ENCODE data around the gene DTNA.

The DTNA gene

DNA sequence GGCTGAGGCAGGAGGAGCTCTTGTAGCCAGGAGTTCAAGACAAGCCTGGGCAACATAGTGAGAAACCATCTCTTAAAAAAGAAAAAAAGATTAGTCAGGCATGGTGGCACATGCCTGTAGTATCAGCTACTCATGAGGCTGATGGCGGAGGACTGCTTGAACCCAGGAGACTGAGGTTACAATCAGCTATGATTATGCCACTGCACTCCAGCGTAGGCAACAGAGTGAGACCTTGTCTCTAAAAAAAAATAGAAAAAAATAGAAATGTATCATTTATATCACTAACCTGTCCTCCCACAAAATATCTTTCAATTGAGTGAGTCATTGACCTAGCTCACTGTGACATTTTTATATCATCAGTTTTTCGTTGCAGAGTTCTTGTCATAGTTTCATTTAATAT lies 152.5 kb downstream of the DTNA start:
- Mint-ChIP-seq H3K36me3 (peaks cover 2% of the 10 kb centered on the region), H3K27me3 (no peaks in the 10 kb centered on the region), H3K27ac (peak overlapping the region; percentile 47), H3K9me3 (ENCODE audit: low read depth) (no peaks in the 10 kb centered on the region), H3K4me3 (no peak overlapping the region), H3K4me1 (ENCODE audit: low read depth) (peaks cover 61% of the 10 kb centered on the region)

DNA sequence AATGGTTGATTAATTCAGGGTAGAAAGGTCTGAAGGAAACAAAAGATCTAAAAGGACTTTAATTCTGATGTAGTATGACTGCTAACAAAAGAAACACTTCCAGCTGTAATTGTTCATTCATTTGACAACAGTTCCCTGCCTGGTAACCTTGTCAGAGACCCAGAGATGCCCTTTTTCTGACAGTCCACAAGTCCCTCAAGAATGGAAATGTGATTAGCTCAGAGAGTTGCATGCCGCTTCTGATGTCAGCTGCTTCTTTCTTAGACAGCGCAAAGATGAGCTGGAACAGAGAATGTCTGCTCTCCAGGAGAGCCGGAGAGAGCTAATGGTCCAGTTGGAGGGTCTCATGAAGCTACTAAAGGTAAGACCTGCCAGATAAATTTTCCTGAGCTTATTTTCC lies 153.6 kb downstream of the DTNA start:
- H3K4me3 Mint-ChIP-seq: no peak overlapping the region
- no peak overlapping the region for H3K27ac Mint-ChIP-seq
- peaks cover 62% of the 10 kb centered on the region for H3K4me1 Mint-ChIP-seq (ENCODE audit: low read depth)
- no peaks in the 10 kb centered on the region for H3K9me3 Mint-ChIP-seq (ENCODE audit: low read depth)
- peaks cover 2% of the 10 kb centered on the region for H3K36me3 Mint-ChIP-seq
- H3K27me3 Mint-ChIP-seq: no peaks in the 10 kb centered on the region

DNA sequence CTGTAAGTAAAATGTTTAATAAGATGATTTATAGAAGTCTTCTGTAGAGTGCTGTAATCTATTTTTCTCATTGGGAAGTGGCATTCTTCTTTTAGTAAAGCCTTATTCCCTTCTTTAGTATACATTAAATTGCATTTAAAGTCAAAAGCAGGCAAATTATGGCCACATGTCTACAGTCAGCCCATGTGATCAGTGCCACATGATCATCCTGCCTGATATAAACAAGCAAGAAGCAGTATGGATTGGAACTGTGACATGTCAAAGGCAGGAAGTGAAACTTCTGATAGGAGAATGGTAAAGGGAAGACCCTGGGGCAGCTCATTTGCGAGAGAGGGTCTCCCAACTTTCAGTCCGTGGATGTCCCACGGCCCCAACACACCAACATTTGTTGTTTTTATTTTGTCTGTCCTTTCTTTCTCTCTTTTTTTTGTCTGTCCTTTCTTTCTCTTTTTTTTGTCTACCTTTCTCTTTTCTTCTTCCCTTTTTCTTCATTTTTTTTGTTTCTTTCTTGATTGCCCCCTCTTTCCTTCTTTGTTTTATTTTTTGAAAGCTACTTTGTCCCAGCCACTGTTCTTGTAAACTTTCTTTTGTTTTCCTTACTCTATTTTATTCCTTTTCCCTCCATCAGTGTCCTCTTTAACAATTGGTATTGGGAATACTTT lies 154.9 kb downstream of the DTNA start:
- H3K4me1 Mint-ChIP-seq (ENCODE audit: low read depth): peaks cover 55% of the 10 kb centered on the region
- H3K27ac Mint-ChIP-seq: peak overlapping the region; percentile 98
- no peak overlapping the region for H3K4me3 Mint-ChIP-seq
- H3K9me3 Mint-ChIP-seq (ENCODE audit: low read depth): no peaks in the 10 kb centered on the region
- no peaks in the 10 kb centered on the region for H3K27me3 Mint-ChIP-seq
- peaks cover 2% of the 10 kb centered on the region for H3K36me3 Mint-ChIP-seq

DNA sequence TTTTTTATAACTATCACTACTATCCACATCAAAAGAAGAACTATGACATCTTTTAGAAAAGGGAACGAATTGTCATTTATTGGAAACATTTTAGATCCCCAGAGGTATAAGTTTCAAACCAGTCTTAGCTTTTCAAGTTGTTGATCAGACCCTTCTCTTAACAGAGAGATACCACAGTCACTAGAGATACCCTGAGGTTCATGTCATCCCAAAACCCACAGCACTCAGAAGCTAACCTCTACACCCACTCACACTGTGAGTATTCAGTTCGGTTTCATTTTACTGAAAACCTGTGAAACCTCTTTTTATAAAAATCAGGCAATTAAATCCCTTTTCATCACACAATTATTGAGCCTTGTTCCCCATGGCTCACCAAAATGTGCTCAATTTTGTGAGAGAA lies 156.2 kb downstream of the DTNA start:
- Mint-ChIP-seq H3K4me1 (ENCODE audit: low read depth) (peaks cover 49% of the 10 kb centered on the region), H3K36me3 (peaks cover 2% of the 10 kb centered on the region), H3K27me3 (no peaks in the 10 kb centered on the region), H3K9me3 (ENCODE audit: low read depth) (no peaks in the 10 kb centered on the region), H3K27ac (peak overlapping the region; percentile 98), H3K4me3 (peak overlapping the region; percentile 76)

DNA sequence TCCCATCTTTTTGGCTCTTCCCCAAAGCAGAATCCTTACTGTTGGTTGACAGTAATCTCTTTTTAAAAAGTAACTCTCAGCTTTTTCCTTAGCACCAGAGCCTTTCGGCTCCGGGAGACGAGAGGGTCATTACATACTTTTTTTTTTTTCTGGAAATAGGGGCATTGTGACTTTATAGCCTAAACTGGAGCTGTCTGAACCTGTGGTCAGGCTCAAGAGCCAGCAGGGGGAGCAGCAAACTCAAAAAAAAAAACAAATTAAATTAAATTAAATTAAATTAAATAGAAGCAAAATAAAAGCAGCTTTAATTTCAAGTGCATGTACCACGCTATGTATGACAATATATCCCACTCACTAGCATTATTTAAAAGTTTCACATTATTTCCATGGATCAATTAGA lies 156.6 kb downstream of the DTNA start:
- Mint-ChIP-seq H3K9me3 (ENCODE audit: low read depth) (no peaks in the 10 kb centered on the region), H3K4me1 (ENCODE audit: low read depth) (peaks cover 49% of the 10 kb centered on the region), H3K27me3 (no peaks in the 10 kb centered on the region), H3K27ac (peak overlapping the region; percentile 98), H3K36me3 (peaks cover 2% of the 10 kb centered on the region), H3K4me3 (peak overlapping the region; percentile 76)

DNA sequence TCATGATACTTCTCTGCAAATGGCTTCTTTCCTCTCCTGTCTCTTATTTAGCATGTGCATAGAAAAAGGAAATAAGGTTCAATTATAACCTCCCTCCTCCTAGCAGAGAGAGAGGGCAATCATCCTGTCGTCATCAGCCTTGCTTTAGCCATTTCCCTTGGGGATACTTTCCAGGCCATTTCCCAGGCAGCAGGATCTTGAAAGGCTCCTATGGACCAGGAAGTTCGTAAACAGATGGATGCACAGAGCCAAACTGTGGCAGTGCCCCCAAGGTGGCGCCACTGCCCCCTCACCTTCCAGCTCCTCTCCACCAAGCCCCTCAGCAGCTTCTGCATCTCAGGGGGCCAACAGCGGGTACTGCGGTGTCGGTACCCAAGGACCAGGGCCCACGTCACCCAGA lies 157.4 kb downstream of the DTNA start:
- H3K36me3 Mint-ChIP-seq: peaks cover 2% of the 10 kb centered on the region
- peak overlapping the region; percentile 83 for H3K27ac Mint-ChIP-seq

DNA sequence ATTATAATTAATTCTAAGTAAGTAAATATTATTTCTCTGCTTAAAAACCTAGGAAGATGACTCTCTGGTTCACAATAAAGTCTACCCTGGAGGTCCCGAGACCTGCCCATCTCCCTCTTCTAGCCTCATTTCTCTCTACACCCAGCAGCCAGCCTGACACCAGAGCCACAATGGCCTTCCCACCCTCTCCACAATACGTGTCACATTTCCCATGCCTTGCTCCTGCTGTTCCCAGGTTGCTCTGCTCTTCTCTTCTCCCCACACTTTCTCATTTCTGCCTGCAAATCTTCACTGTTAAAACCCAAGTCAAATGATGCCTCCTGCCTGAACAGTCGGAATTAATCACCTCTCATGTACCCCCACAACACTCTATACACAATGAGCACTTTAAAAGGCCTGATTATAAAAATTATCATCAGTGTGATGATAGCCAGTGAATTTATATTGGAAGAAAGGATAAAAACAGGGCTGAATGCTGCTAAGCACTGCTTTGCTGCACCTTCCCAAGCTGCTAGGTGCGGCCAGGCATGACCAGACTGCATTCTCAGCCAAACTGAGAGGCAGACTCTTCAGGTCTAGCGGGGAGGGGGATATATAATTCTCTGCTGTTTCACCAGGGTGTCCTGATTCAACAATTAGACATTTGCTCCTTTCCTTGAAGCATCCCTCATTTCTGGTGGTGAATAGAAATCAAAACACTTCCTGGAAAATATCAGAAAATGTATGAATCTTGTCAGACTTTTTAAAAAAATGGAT lies 160.6 kb downstream of the DTNA start:
- Mint-ChIP-seq H3K4me3 (no peak overlapping the region), H3K27ac (peak overlapping the region; percentile 30), H3K4me1 (ENCODE audit: low read depth) (peaks cover 27% of the 10 kb centered on the region), H3K27me3 (no peaks in the 10 kb centered on the region), H3K36me3 (no peaks in the 10 kb centered on the region), H3K9me3 (ENCODE audit: low read depth) (no peaks in the 10 kb centered on the region)

More for the DNA sequence above, 157.4 kb downstream of the DTNA start:
- H3K27me3 Mint-ChIP-seq: no peaks in the 10 kb centered on the region
- H3K4me1 Mint-ChIP-seq (ENCODE audit: low read depth): peaks cover 46% of the 10 kb centered on the region
- H3K9me3 Mint-ChIP-seq (ENCODE audit: low read depth): no peaks in the 10 kb centered on the region
- H3K4me3 Mint-ChIP-seq: no peak overlapping the region

DNA sequence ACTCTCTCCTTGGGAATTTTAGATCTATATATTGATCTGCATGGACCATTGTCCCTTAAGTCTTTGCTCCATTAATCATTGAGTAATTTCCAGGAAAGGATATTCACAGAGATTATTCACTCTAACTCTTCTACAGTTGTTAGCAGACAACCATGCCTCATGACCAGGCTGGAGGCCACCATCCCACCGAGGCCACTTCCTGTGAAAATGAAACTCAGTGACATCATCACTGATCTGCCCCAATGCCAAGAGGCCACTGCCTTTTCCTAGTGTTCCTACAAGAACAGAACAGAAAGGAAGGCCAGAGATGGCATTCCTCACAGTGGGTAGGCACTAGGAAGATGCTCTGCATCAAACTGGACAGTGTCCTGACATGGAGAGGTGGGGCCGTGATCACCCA lies 161.3 kb downstream of the DTNA start:
- Mint-ChIP-seq H3K9me3 (ENCODE audit: low read depth) (no peaks in the 10 kb centered on the region), H3K4me3 (no peak overlapping the region), H3K36me3 (no peaks in the 10 kb centered on the region), H3K27me3 (no peaks in the 10 kb centered on the region), H3K27ac (no peak overlapping the region), H3K4me1 (ENCODE audit: low read depth) (peaks cover 20% of the 10 kb centered on the region)

DNA sequence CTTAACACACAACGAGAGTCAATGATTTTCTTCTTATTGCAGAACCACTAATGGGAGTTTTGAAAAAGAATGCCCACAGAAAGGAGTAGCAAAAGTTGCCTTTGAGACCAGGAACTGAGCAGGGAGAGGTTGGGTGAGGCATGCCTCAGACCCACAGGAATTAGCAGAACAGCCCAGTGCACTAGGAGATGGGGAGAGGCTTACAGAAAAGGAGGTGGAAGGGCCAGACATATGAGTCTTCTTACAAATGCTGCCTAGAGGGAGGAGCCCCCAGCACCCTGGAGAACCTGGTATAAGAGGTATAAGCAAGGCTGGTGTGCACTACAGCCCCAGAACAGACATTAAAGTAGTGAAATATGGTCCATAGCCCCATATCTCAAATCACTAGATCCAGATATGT lies 162.0 kb downstream of the DTNA start:
- Mint-ChIP-seq H3K27me3 (no peaks in the 10 kb centered on the region), H3K4me3 (no peak overlapping the region), H3K36me3 (no peaks in the 10 kb centered on the region), H3K9me3 (ENCODE audit: low read depth) (no peaks in the 10 kb centered on the region), H3K27ac (no peak overlapping the region), H3K4me1 (ENCODE audit: low read depth) (peaks cover 15% of the 10 kb centered on the region)

DNA sequence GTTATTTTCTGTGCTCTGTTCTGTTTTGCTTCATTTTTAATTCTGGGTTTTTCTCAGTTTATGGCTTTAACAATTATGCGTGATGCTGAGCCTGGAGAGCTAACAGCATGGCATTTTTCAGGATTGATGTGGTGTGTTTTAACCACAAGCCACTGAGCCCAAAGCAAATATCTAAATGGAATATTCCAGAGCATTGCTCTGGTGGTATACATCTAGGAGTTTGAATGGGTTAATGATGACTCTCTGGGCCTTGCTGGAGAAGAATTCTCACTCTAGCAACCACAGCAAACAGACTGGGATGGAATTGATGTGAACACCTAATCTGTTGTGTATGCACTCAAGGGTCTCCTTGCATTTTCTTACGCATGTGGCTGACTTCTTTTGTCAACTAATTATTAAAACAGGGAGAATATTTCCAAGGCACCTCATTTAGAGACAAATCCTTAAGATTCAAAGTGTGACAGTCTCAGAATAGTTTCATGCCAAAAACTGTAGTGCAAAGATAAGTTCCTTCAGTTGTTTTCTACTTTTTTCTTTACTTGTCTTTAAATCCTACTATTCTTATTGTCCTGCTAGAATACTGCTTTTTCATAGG lies 164.0 kb downstream of the DTNA start:
- H3K27me3 Mint-ChIP-seq: no peaks in the 10 kb centered on the region
- H3K9me3 Mint-ChIP-seq (ENCODE audit: low read depth): no peaks in the 10 kb centered on the region
- H3K27ac Mint-ChIP-seq: no peak overlapping the region
- H3K4me3 Mint-ChIP-seq: no peak overlapping the region
- peaks cover 8% of the 10 kb centered on the region for H3K4me1 Mint-ChIP-seq (ENCODE audit: low read depth)
- H3K36me3 Mint-ChIP-seq: no peaks in the 10 kb centered on the region

DNA sequence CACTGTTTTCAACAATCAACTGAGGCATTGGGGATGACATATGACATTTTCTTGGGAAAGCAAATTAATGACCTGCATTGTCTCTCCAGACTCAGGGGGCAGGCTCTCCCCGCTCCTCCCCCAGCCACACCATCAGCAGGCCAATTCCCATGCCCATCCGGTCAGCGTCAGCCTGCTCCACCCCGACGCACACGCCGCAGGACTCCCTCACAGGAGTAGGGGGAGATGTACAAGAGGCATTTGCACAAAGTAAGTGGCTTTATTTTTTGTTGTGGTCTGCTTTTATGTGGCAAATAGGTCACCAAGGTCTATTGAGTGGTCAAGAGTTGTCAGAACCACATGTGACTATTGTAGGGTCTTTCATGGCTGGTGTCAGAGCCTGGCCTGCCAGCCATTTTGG lies 165.1 kb downstream of the DTNA start:
- no peaks in the 10 kb centered on the region for H3K36me3 Mint-ChIP-seq
- no peak overlapping the region for H3K27ac Mint-ChIP-seq
- no peak overlapping the region for H3K4me3 Mint-ChIP-seq
- H3K27me3 Mint-ChIP-seq: no peaks in the 10 kb centered on the region
- H3K9me3 Mint-ChIP-seq (ENCODE audit: low read depth): no peaks in the 10 kb centered on the region
- peaks cover 8% of the 10 kb centered on the region for H3K4me1 Mint-ChIP-seq (ENCODE audit: low read depth)

DNA sequence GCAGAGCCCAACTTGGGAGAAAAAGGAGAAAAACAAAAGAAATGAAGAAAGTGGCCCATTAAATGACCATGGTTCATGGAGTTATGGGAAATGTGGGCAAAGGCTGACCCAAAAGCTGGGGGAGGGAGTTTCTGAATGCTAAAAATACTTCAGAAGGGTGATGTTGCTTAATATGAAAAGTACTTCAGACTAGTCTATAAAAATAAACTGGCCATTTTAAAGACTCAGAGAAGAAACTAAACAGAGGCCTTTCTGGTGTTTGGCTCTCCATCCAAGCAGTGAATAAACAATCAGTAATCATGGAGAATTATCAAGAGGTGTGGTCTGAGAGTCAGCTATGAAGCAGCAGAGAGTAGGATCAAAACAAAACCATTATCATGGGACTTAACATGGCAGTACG lies 170.3 kb downstream of the DTNA start:
- Mint-ChIP-seq H3K9me3 (ENCODE audit: low read depth) (no peaks in the 10 kb centered on the region), H3K27me3 (no peaks in the 10 kb centered on the region), H3K36me3 (no peaks in the 10 kb centered on the region), H3K4me1 (ENCODE audit: low read depth) (peaks cover under 1% of the 10 kb centered on the region), H3K27ac (no peak overlapping the region), H3K4me3 (no peak overlapping the region)

DNA sequence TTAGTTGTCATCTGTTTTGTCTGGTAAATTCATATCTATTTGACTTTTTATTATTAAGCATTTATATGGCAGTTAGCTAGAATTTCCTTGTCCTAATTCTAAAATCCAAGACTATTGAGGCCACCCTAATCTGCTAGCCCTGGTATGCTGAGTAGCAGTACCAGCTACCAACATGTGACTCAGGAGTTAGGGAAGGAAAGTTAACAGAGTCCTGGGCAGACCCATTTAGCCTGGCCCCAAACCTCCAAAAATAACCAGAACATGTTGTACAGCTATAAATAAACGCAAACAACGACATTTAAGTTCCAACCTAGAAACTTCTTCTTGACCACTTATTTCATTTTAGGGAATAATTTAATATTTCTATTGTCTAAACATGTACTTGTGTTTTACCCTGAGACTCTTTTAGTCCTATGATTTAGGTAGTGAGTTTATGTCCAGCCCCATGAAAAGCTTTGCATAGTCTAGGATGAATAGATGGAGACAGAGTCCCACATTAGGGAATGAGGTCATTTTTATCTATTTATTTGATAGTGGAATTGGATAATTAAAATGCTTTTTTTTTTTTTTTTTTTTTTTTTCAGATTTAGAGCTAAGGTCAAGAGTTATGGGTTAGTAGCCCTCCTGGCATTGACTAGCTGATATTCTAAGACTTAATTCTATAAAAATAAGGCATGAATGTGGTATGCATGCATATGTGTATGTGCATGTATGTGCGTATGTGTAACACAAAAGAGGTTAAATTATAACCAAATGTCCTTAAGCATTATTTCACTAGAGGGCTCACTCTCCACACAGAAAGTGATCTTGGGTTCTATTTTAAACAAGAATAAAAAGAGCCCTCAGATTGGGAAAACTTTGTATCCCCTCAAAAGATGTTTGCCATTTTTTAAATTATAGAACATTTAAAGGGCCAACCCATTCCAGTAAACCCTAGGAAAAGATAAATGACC lies 171.1 kb downstream of the DTNA start:
- Mint-ChIP-seq H3K4me1 (ENCODE audit: low read depth) (no peaks in the 10 kb centered on the region), H3K9me3 (ENCODE audit: low read depth) (no peaks in the 10 kb centered on the region), H3K27ac (no peak overlapping the region), H3K4me3 (no peak overlapping the region), H3K36me3 (no peaks in the 10 kb centered on the region), H3K27me3 (no peaks in the 10 kb centered on the region)

DNA sequence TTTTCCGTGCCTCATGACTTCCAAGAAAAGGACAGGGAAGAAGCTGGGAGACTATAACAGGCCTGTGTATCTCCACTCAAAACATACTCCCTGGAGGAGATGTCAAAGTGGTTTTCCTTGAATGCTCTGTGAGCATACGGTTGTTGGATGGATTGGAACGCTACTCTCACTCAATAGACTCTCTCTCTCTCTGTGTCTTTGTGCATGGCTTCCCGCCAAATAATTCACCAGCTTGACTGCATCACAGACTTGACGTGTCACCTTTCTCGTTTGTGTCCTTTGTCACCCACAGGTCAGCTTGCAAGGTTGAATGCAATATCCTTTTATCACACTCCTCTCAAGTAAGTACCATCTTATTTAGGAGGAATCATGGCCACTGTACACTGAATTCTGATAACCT lies 174.3 kb downstream of the DTNA start:
- no peak overlapping the region for H3K27ac Mint-ChIP-seq
- H3K4me3 Mint-ChIP-seq: no peak overlapping the region
- no peaks in the 10 kb centered on the region for H3K36me3 Mint-ChIP-seq
- no peaks in the 10 kb centered on the region for H3K4me1 Mint-ChIP-seq (ENCODE audit: low read depth)
- H3K9me3 Mint-ChIP-seq (ENCODE audit: low read depth): no peaks in the 10 kb centered on the region
- no peaks in the 10 kb centered on the region for H3K27me3 Mint-ChIP-seq

DNA sequence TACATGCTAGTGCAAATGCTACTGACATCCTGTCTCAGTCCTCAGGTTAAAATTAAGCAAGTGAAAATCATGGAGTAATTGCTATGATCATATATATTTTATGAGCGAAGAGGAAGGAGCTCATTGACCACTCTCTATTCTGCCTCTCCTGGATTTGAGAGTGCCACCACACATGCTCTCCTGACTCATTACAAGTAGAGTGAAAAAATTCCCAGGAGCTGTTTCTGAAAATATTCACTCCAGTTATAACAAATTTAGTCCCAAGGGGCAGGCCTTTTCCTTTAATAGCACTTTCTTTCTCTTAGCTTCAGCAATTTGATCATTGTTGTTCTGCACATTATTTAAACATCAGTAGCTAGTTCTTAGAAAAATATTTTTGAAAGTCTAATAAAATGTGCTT lies 176.1 kb downstream of the DTNA start:
- Mint-ChIP-seq H3K4me3 (no peak overlapping the region), H3K27me3 (peaks cover 4% of the 10 kb centered on the region), H3K27ac (no peak overlapping the region), H3K4me1 (ENCODE audit: low read depth) (no peaks in the 10 kb centered on the region), H3K36me3 (no peaks in the 10 kb centered on the region), H3K9me3 (ENCODE audit: low read depth) (no peaks in the 10 kb centered on the region)

All from activated naive CD8-positive, alpha-beta T cell (primary cell).